HepG2 (cell line): ENCODE data around the gene NAB1. TPM values are rescaled to one million over a fixed set of nuclear protein-coding genes. Genes with fewer than 3 reads are reported as not detected.
A peak's percentile ranks its signal among the peaks of the same experiment; 100 is the strongest.

Experiments used
- ATAC-seq: fragments of 200-7000 bp; cut with Tn5 transposase; 3 replicates; pipeline ENCODE4 v1.9.1; 2020; ENCODE audit warnings: mild to moderate bottlenecking, moderate library complexity
- BruUV-seq: library from RNA; stranded (reverse); fragments of 400-500 nt; replicated peaks from 2 replicates; lab custom pipeline; 2021; lab: Mats Ljungman, UMichigan
- CTCF ChIA-PET: fragments of 300-600 bp; formaldehyde crosslinking; extraction: SDS; loops from one replicate; lab custom pipeline; 2021; ENCODE audit warnings: low total read pairs, inconsistent platforms, low intra/inter-chr PET ratio; lab: Yijun Ruan, JAX
- POLR2A ChIA-PET: fragments of 350-600 bp; sonication (Branson Sonifier 250); formaldehyde crosslinking; loops from one replicate; lab custom pipeline; 2020; ENCODE audit warnings: antibody characterized with exemption, inconsistent platforms; lab: Yijun Ruan, JAX
- DNase-seq: peaks from one replicate; pipeline ENCODE4 v3.0.0-alpha.2; 2015; ENCODE audit warnings: low spot score
- FAIRE-seq: peaks from 3 replicates; lab custom pipeline; 2011; peaks lifted over from hg19 to GRCh38; lab: Jason Lieb, UNC
- H2AFZ ChIP-seq: one replicate; pipeline ENCODE4 v1.6.1; 2011; ENCODE audit warnings: low read length, inconsistent platforms
- H3K27ac ChIP-seq: fragments of 300-600 bp; 3 replicates; pipeline ENCODE4 v1.8.0; 2011; ENCODE audit warnings: mixed run types, mild to moderate bottlenecking, mixed read lengths, low read length, inconsistent platforms; ENCODE audit not compliant: insufficient read depth; ENCODE audit errors: extremely low read length
- H3K27me3 ChIP-seq, 2 experiments: fragments of 200-600 bp in 1 of 2; 2 replicates in 1 of 2; 3 replicates in 1 of 2; pipeline versions ENCODE4 v1.6.0 to v1.8.0; 2011; ENCODE audit warnings: low read length in 2 of 2, mild to moderate bottlenecking in 2 of 2, moderate library complexity in 2 of 2, inconsistent platforms in 1 of 2; ENCODE audit not compliant: insufficient read depth in 2 of 2, control insufficient read depth in 1 of 2
- H3K36me3 ChIP-seq, 2 experiments: fragments of 200-600 bp in 1 of 2; replicated peaks in 1 of 2; 2 replicates in 1 of 2; 3 replicates in 1 of 2; pipeline versions ENCODE4 v1.5.1 to v1.8.0; 2011; ENCODE audit warnings: low read length in 2 of 2, inconsistent platforms in 1 of 2; ENCODE audit not compliant: insufficient read depth in 2 of 2, control insufficient read depth in 1 of 2
- H3K4me1 ChIP-seq: 2 replicates; pipeline ENCODE4 v1.5.1; 2012; ENCODE audit warnings: low read length, inconsistent platforms; ENCODE audit not compliant: insufficient read depth
- H3K4me2 ChIP-seq: 2 replicates; pipeline ENCODE4 v1.6.0; 2011; ENCODE audit warnings: low read depth, low read length, inconsistent platforms
- H3K4me3 ChIP-seq, 3 experiments: fragments of 200-600 bp in 1 of 3; sonication (generic), shearing (Covaris generic) in 1 of 3; replicated peaks in 1 of 3; 2 replicates each; pipeline ENCODE4 v1.5.1; 2011 to 2016; ENCODE audit warnings: low read length in 3 of 3, inconsistent platforms in 2 of 3, low read depth in 2 of 3, mild to moderate bottlenecking in 2 of 3, control low read depth in 1 of 3, mixed read lengths in 1 of 3; ENCODE audit not compliant: insufficient read depth in 1 of 3
- H3K79me2 ChIP-seq: one replicate; pipeline ENCODE4 v1.6.1; 2011; ENCODE audit warnings: low read length, inconsistent platforms; ENCODE audit not compliant: insufficient read depth
- H3K9ac ChIP-seq: 2 replicates; pipeline ENCODE4 v1.6.0; 2011; ENCODE audit warnings: mild to moderate bottlenecking, low read depth, low read length, inconsistent platforms; ENCODE audit not compliant: insufficient read depth
- H3K9me3 ChIP-seq: 2 replicates; pipeline ENCODE4 v1.5.1; 2012; ENCODE audit warnings: mild to moderate bottlenecking, low read length
- H4K20me1 ChIP-seq: 2 replicates; pipeline ENCODE4 v1.6.0; 2011; ENCODE audit warnings: inconsistent platforms, mild to moderate bottlenecking, low read length, moderate library complexity; ENCODE audit not compliant: insufficient read depth
- CREM ChIP-seq, 2 experiments: sonication (generic) in 1 of 2; formaldehyde crosslinking in 1 of 2; IDR thresholded peaks; 2 replicates each; pipeline versions ENCODE4 v1.4.0 to v1.6.1; 2016 to 2020; ENCODE audit warnings: antibody characterized with exemption in 1 of 2, mild to moderate bottlenecking in 1 of 2, missing genetic modification reagents in 1 of 2
- SMC3 ChIP-seq: IDR thresholded peaks from 2 replicates; pipeline ENCODE4 v1.6.1; 2011; ENCODE audit warnings: low read length, improper control_type of control experiment
- SNAPC2 ChIP-seq: sonication (generic); formaldehyde crosslinking; IDR thresholded peaks from 2 replicates; pipeline ENCODE4 v1.8.1; 2022; ENCODE audit warnings: mild to moderate bottlenecking, missing genetic modification reagents
- ZNF121 ChIP-seq: sonication (generic); formaldehyde crosslinking; IDR thresholded peaks from 2 replicates; pipeline ENCODE4 v1.5.0; 2020; ENCODE audit warnings: mild to moderate bottlenecking, missing genetic modification reagents
- ZNF143 ChIP-seq: sonication (generic); formaldehyde crosslinking; IDR thresholded peaks from 2 replicates; pipeline ENCODE4 v1.4.0; 2020; ENCODE audit warnings: missing genetic modification reagents
- WGBS: methylation state at CpG from one replicate; pipeline ENCODE4 v1.1.6; 2017; ENCODE audit warnings: low lambda C conversion rate; 5-methylcytosine and 5-hydroxymethylcytosine counted together
- in situ Hi-C: cut with HindIII; loops from 2 replicates; pipeline ENCODE4 v1.10.0; 2017; ENCODE audit warnings: low pct_unique_long_range_greater_than_20kb; ENCODE audit not compliant: extremely low pct_ligation_motif_present
- intact Hi-C: fragments of 100-400 bp; cut with micrococcal nuclease; formaldehyde crosslinking; loops from one replicate; pipeline ENCODE4 v1.10.0; 2022; ENCODE audit not compliant: unreplicated experiment
- polyA plus RNA-seq, 8 experiments: library from polyadenylated mRNA; depleted of rRNA in 3 of 8; stranded (reverse) in 7 of 8; unstranded in 1 of 8; fragments of >200 nt; fragmentation: Illumina TruSeq in 4 of 8; extraction: Trizol in 4 of 8; gene quantifications; 2 replicates each; pipeline versions ENCODE4 v1.2.1 to v1.2.3, GENCODE V29; 2011 to 2016; ENCODE audit warnings: low read depth in 4 of 8, missing spikeins in 1 of 8, mixed read lengths in 1 of 8; ENCODE audit not compliant: insufficient read depth in 1 of 8
- total RNA-seq, 5 experiments: library from RNA; depleted of rRNA; stranded (reverse); fragments of >200 nt; fragmentation: Illumina TruSeq; extraction: Trizol; gene quantifications; 2 replicates each; pipeline ENCODE4 v1.2.3, GENCODE V29; 2016; ENCODE audit warnings: low read depth in 1 of 5
- TF ChIP-seq, protein P1 (sequence below): sonication (generic); formaldehyde crosslinking; IDR thresholded peaks from 2 replicates; pipeline ENCODE4 v1.4.0; 2020; ENCODE audit warnings: mild to moderate bottlenecking, missing genetic modification reagents, borderline replicate concordance
- TF ChIP-seq, protein P2 (sequence below): IDR thresholded peaks from 2 replicates; pipeline ENCODE4 v1.6.1; 2016

Gene NAB1
- total and polyA plus RNA-seq, 2 of the 13 experiments (the other 11 are each of a cell fraction or from before 2014, with no cell fraction given) = 24.5 to 46.0 TPM

DNA sequence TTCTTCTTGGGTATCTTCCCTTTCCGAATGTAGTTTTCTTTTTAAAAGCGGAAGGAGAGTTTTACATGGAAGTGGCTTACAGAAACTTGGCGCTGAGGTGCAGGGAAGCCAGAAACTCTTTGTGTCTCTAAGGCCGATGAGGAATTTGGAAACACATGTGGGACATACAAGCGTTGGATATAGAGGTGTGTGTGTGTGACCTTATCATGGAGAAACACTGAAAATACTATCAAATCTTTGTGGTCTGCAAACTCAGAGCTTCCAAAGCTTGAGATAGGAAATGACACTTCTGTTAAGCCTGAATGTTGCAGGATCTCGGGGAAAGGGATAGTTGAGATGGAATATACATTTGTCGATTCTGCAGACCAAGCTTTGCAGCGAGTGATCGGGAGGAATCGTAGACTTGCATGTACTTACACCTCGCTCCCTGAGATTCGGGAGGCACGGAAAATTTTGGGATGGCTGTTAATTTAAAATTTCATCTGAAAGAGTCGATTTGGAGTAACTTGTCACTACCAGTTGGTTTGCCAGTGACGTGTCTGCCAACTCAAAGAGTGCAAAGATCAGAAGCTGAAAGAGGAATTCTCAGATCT is 1.0 kb downstream of the NAB1 start (continued):
- TF ChIP-seq, protein P1, sequence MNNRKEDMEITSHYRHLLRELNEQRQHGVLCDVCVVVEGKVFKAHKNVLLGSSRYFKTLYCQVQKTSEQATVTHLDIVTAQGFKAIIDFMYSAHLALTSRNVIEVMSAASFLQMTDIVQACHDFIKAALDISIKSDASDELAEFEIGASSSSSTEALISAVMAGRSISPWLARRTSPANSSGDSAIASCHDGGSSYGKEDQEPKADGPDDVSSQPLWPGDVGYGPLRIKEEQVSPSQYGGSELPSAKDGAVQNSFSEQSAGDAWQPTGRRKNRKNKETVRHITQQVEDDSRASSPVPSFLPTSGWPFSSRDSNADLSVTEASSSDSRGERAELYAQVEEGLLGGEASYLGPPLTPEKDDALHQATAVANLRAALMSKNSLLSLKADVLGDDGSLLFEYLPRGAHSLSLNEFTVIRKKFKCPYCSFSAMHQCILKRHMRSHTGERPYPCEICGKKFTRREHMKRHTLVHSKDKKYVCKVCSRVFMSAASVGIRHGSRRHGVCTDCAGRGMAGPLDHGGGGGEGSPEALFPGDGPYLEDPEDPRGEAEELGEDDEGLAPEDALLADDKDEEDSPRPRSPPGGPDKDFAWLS (CRISPR knock-in tag) = no peak
- TF ChIP-seq, protein P2, sequence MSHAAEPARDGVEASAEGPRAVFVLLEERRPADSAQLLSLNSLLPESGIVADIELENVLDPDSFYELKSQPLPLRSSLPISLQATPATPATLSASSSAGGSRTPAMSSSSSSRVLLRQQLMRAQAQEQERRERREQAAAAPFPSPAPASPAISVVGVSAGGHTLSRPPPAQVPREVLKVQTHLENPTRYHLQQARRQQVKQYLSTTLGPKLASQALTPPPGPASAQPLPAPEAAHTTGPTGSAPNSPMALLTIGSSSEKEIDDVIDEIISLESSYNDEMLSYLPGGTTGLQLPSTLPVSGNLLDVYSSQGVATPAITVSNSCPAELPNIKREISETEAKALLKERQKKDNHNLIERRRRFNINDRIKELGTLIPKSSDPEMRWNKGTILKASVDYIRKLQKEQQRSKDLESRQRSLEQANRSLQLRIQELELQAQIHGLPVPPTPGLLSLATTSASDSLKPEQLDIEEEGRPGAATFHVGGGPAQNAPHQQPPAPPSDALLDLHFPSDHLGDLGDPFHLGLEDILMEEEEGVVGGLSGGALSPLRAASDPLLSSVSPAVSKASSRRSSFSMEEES (CRISPR knock-in tag) = no peak
- 0 out of 2 replicates have a peak, but pooled peaks have one; percentile 50 for TF ChIP-seq SNAPC2 (CRISPR knock-in tag)
- peak; percentile 33; the same call in 1 of the 2 replicates for TF ChIP-seq CREM (IDR thresholded peaks at IDR 0.05)
- no peak for TF ChIP-seq CREM (CRISPR knock-in tag; IDR thresholded peaks at IDR 0.05)
- no peak for TF ChIP-seq ZNF143

DNA sequence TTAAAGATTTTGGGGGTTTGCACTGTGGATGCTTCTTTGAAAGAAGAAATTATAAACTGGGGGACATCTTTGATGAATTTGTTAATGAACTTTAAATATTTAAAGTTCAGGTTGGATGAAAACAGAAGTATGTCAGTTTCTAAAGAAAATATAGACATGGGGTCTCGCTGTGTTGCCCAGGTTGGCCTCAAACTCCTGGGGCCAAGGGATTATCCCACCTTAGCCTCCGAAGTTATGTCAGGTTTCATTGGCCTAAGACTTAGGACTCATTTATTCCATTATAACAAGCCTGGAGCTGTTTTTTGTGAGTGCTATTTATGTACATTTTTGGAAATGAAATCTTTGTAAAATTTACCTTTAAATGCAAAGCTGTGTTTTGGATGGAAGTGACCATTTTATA is 2.5 kb downstream of the NAB1 start:
- no peaks in the 10 kb centered on the region; a peak in 1 of 5 replicates for H3K36me3 ChIP-seq
- peak overlapping the region; percentile 88 for H3K4me2 ChIP-seq
- peaks cover 65% of the 10 kb centered on the region for H3K79me2 ChIP-seq
- no peak for ATAC-seq
- peak overlapping the region in 2 of 3 experiments; percentile 93 to 99; a peak in 2 of 6 replicates for H3K4me3 ChIP-seq
- CTCF ChIA-PET = no interaction called here
- intact Hi-C loops (loop anchor here (2.0 kb wide), 2 partner anchors 13 to 45 kb away; no protein-coding TSS in a partner anchor), in situ Hi-C loops (no loop called here)
- no peak for DNase-seq
- no peak overlapping the region for H2AFZ ChIP-seq
- H3K9me3 ChIP-seq = no peaks in the 10 kb centered on the region
- H3K9ac ChIP-seq = no peak overlapping the region
- H3K27me3 ChIP-seq = no peaks in the 10 kb centered on the region; a peak in 1 of 5 replicates
- TF ChIP-seq SMC3 = no peak
- TF ChIP-seq ZNF121 (CRISPR knock-in tag) = peak; percentile 82
- TF ChIP-seq, all 625 proteins: peak for 1
- BruUV-seq = no TSS peak
- peaks cover 34% of the 10 kb centered on the region for H3K4me1 ChIP-seq
- POLR2A ChIA-PET = no interaction called here
- WGBS = 92% methylated on average over 2 of the region's 2 CpGs
- FAIRE-seq = no peak
- H3K27ac ChIP-seq = no peak overlapping the region
- no peaks in the 10 kb centered on the region for H4K20me1 ChIP-seq
